HG02981 (cell line): ENCODE results near the gene TRIM15.

Source experiments
- ATAC-seq: cut with Tn5 transposase; IDR thresholded peaks from one replicate; pipeline ENCODE4 v1.9.1; 2021; ENCODE audit warnings: mild to moderate bottlenecking, moderate library complexity; ENCODE audit not compliant: unreplicated experiment

TRIM15 gene

GRCh38 chr6:30194797-30195690, 31.7 kb downstream of the TRIM15 start:
- no peak for ATAC-seq

- no peak for ATAC-seq
Observed at GRCh38 chr6:30195951-30196350, 32.6 kb downstream of the TRIM15 start.

GRCh38 chr6:30196376-30196775, 33.0 kb downstream of the TRIM15 start:
- no peak for ATAC-seq

GRCh38 chr6:30198166-30199084, 35.1 kb downstream of the TRIM15 start:
- no peak for ATAC-seq

GRCh38 chr6:30200551-30201281, 37.4 kb downstream of the TRIM15 start:
- ATAC-seq: no peak

- no peak for ATAC-seq
Observed at GRCh38 chr6:30202366-30202765, 39.0 kb downstream of the TRIM15 start.

- ATAC-seq: no peak
Observed at GRCh38 chr6:30204116-30204515, 40.8 kb downstream of the TRIM15 start.

GRCh38 chr6:30206152-30206551, 42.8 kb downstream of the TRIM15 start:
- ATAC-seq: no peak

GRCh38 chr6:30206799-30207618, 43.7 kb downstream of the TRIM15 start:
- no peak for ATAC-seq

- no peak for ATAC-seq
Observed at GRCh38 chr6:30207619-30208295, 44.4 kb downstream of the TRIM15 start.

GRCh38 chr6:30211306-30211705, 48.0 kb downstream of the TRIM15 start:
- no peak for ATAC-seq

- no peak for ATAC-seq
Observed at GRCh38 chr6:30211899-30212298, 48.6 kb downstream of the TRIM15 start.

GRCh38 chr6:30212865-30213666, 49.7 kb downstream of the TRIM15 start, which contains the start of gene TRIM26:
TRIM26 (minus strand) TSS chr6:30213406; CDS start chr6:30199103, 14,303 bp downstream.
- ATAC-seq: peak; percentile 84

- ATAC-seq: no peak
Observed at GRCh38 chr6:30213667-30213956, 50.3 kb downstream of the TRIM15 start.

- ATAC-seq: peak; percentile 38
Observed at GRCh38 chr6:30213957-30214656, 50.8 kb downstream of the TRIM15 start.

- ATAC-seq: no peak
Observed at GRCh38 chr6:30214657-30214982, 51.3 kb downstream of the TRIM15 start.

GRCh38 chr6:30216096-30216495, 52.8 kb downstream of the TRIM15 start:
- no peak for ATAC-seq

- no peak for ATAC-seq
Observed at GRCh38 chr6:30219244-30219643, 55.9 kb downstream of the TRIM15 start.
